ENCODE results near the gene JMJD8. TPM values are rescaled to one million over a fixed set of nuclear protein-coding genes. Genes with fewer than 3 reads are reported as not detected.

JMJD8 gene
- total and polyA plus RNA-seq, 10 donors = 24.9 to 58.7 (median 35.9) TPM

DNA sequence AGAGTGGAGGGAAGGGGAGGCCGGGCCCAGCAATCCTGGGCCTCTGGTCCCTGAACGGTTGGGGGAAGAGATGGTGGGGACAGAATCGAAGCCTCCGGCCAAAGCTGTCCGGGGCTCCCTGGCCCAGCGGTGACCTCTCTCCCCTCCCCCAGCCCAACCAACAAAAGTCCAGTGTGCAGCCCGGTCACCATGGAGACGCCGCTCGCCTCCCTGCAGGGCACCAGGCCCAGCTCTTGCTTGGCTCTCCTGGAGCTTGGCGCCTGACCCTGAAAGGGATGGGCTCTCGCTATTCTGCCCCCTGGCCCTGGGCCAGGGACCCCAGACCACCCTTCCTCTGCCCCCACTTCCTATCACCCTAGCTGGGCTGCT is 32.0 kb upstream of the JMJD8 start:
- peaks cover 14 to 76% (median 50%) of the 10 kb centered on the region in 6 donors for H3K4me1 ChIP-seq
- peak overlapping the region in 7 of 8 donors; percentile 67 to 93 (median 72) for H3K4me3 ChIP-seq
- intact Hi-C loops (cut with DNase I; ENCODE audit: low total_unique reads) = no loop called here
- 28 to 63% (median 32%) methylated on average over 8 to 12 of the region's 12 CpGs for WGBS, 5 donors
- no peak for TF ChIP-seq POLR2AphosphoS5 (IDR thresholded peaks at IDR 0.05)
- TF ChIP-seq, protein P1, sequence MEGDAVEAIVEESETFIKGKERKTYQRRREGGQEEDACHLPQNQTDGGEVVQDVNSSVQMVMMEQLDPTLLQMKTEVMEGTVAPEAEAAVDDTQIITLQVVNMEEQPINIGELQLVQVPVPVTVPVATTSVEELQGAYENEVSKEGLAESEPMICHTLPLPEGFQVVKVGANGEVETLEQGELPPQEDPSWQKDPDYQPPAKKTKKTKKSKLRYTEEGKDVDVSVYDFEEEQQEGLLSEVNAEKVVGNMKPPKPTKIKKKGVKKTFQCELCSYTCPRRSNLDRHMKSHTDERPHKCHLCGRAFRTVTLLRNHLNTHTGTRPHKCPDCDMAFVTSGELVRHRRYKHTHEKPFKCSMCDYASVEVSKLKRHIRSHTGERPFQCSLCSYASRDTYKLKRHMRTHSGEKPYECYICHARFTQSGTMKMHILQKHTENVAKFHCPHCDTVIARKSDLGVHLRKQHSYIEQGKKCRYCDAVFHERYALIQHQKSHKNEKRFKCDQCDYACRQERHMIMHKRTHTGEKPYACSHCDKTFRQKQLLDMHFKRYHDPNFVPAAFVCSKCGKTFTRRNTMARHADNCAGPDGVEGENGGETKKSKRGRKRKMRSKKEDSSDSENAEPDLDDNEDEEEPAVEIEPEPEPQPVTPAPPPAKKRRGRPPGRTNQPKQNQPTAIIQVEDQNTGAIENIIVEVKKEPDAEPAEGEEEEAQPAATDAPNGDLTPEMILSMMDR (IDR thresholded peaks at IDR 0.05 in 8 of 11, conservative IDR thresholded peaks at IDR 0.05 in 3 of 11) = no peak
- TF ChIP-seq POLR2A (IDR thresholded peaks at IDR 0.05) = no peak
- H3K27me3 ChIP-seq (replicated peaks in 1 of 7) = peaks cover 0 to 67% (median 16%) of the 10 kb centered on the region in 7 donors
- H3K9me3 ChIP-seq = no peaks in the 10 kb centered on the region
- H3K27ac ChIP-seq = no peak overlapping the region
- no peak for DNase-seq
- peaks cover 0 to 5% (median 0%) of the 10 kb centered on the region in 6 donors for H3K36me3 ChIP-seq

DNA sequence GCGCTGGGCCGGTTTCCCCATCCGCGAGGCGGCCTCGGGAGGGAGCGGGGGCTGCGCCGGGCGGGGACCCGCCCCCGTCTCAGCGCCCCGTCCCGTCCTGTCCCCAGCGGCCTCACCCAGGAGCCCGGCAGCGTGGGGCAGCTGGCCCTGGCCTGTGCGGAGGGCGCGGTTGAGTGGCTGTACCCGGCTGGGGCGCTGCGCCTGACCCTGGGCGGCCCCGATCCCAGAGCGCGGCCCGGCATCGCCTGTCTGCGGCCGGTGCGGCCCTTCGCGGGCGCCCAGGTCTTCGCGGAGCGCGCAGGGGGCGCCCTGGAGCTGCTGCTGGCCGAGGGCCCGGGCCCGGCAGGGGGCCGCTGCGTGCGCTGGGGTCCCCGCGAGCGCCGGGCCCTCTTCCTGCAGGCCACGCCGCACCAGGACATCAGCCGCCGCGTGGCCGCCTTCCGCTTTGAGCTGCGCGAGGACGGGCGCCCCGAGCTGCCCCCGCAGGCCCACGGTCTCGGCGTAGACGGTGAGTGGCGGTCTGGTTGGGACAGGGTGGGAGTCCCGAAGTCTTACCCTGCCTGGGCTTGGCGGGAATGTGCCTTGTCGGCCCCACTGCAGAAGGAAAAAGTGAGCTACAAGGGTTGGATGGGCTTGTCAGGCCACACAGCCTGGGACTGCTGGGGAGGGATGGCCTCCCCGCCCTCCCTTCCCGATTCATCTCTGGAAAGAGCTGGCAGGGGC is 31.5 kb upstream of the JMJD8 start:
- intact Hi-C loops (cut with DNase I; ENCODE audit: low total_unique reads) = no loop called here
- Histone ChIP-seq H3K27me3 (replicated peaks in 1 of 7) (peaks cover 3 to 73% (median 22%) of the 10 kb centered on the region in 7 donors), H3K9me3 (no peaks in the 10 kb centered on the region), H3K27ac (peak overlapping the region in 3 of 8 donors; percentile 32 to 59 (median 55)), H3K36me3 (peaks cover 0 to 5% (median 0%) of the 10 kb centered on the region in 6 donors), H3K4me1 (peaks cover 14 to 76% (median 47%) of the 10 kb centered on the region in 6 donors), H3K4me3 (peak overlapping the region; percentile 67 to 93 (median 71))
- TF ChIP-seq POLR2AphosphoS5 (IDR thresholded peaks at IDR 0.05) = peak in 1 of 3 donors; percentile 5
- TF ChIP-seq POLR2A (IDR thresholded peaks at IDR 0.05) = no peak
- TF ChIP-seq, protein P1 (IDR thresholded peaks at IDR 0.05 in 8 of 11, conservative IDR thresholded peaks at IDR 0.05 in 3 of 11) = peak in 2 of 11 experiments; percentile 13 to 32
- WGBS, 5 donors = 3 to 6% (median 4%) methylated on average over 15 to 74 of the region's 74 CpGs
- DNase-seq = no peak

DNA sequence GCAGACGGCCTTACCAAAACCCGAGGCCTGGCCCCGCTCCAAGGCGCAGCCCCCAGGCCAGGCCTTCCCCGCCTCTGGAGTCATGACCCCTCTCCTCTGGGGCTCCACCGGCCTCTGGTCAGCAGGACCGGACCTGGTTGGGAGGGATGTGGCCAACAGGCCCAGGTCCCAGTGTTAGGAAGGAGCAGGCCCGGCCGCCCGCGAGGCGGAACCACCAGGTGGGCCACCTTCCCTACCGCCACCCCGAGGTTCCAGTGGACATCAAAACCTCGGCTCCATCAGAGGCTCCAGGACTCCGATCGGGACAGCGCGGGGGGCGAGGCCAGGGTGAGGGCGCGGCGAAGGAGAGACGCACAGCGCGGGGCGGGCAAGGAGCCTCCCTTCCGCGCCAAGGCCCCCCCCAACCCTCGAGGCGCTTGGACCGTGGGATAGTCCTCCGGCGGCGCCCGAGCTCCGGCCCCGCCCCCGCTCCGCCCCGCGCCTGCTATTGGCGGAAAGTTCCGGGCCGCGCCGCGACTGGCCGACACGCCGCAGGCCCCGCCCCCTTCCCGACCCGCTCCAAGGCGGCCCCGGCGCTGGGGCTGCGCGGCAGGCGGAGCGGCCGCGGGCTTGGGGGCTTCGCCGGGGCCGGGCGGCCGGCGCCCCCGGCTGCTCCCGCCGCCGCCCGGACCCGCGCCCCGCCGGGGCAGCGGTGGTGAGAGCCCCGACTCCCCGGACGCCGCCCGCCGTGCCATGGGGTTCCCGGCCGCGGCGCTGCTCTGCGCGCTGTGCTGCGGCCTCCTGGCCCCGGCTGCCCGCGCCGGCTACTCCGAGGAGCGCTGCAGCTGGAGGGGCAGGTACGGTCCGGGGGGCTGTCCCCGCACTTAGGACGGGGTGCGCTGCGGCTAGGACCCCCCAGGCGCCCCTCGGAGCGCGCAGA is 30.7 kb upstream of the JMJD8 start, which contains the start of gene METRN:
METRN (plus strand) TSS at position 561 of the 919 bp plus-strand sequence; CDS start at position 733, 172 bp downstream.
- peaks cover 8 to 81% (median 29%) of the 10 kb centered on the region in 7 donors for H3K27me3 ChIP-seq (replicated peaks in 1 of 7)
- H3K4me1 ChIP-seq = peaks cover 9 to 67% (median 39%) of the 10 kb centered on the region in 6 donors
- intact Hi-C loops (cut with DNase I; ENCODE audit: low total_unique reads) = loop anchor here (5.0 kb wide), 1 partner anchor 72 kb away; the partner anchor contains the start of genes CHTF18 and RPUSD1
- WGBS, 5 donors = 5 to 71% (median 10%) methylated on average over 4 to 108 of the region's 108 CpGs
- peak within 1 kb of the TSS in 3 of 8 donors; percentile 32 to 59 (median 55) for H3K27ac ChIP-seq
- peak; percentile 95 for DNase-seq
- TF ChIP-seq POLR2A (IDR thresholded peaks at IDR 0.05) (no peak), POLR2AphosphoS5 (IDR thresholded peaks at IDR 0.05) (peak; percentile 4 to 54 (median 45))
- TF ChIP-seq, protein P1 (IDR thresholded peaks at IDR 0.05 in 8 of 11, conservative IDR thresholded peaks at IDR 0.05 in 3 of 11) = peak in 1 of 11 experiments; percentile 6
- H3K9me3 ChIP-seq = no peaks in the 10 kb centered on the region
- H3K36me3 ChIP-seq = peaks cover 0 to 5% (median 0%) of the 10 kb centered on the region in 6 donors
- H3K4me3 ChIP-seq = peak within 1 kb of the TSS; percentile 67 to 93 (median 71)

All from spleen (tissue), 11 donors.